Stomach smooth muscle (tissue), 2 donors: ENCODE data around the gene RTL5.
A peak's percentile ranks its signal among the peaks of the same experiment; 100 is the strongest.

Source experiments
- H3K27ac ChIP-seq: one replicate; pipeline ENCODE4 v1.7.0; 2013; ENCODE audit warnings: mild to moderate bottlenecking, low read length, inconsistent platforms
- H3K27me3 ChIP-seq, 2 donors: one replicate each; pipeline ENCODE4 v1.7.0; 2013; ENCODE audit warnings: low read length in 2 of 2; ENCODE audit not compliant: insufficient read depth in 2 of 2, control insufficient read depth in 1 of 2
- H3K36me3 ChIP-seq, 2 donors: one replicate each; pipeline ENCODE4 v1.7.0; 2013; ENCODE audit warnings: low read length in 2 of 2; ENCODE audit not compliant: control insufficient read depth in 2 of 2, insufficient read depth in 2 of 2
- H3K4me1 ChIP-seq: one replicate; pipeline ENCODE4 v1.7.0; 2013; ENCODE audit warnings: low read length; ENCODE audit not compliant: control insufficient read depth, insufficient read depth
- H3K4me3 ChIP-seq, 2 donors: one replicate each; pipeline ENCODE4 v1.7.0; 2013; ENCODE audit warnings: low read length in 2 of 2
- H3K9ac ChIP-seq, 2 donors: one replicate each; pipeline ENCODE4 v1.7.0; 2013; ENCODE audit warnings: low read length in 2 of 2, mild to moderate bottlenecking in 1 of 2
- H3K9me3 ChIP-seq, 2 donors: one replicate each; pipeline ENCODE4 v1.7.0; 2013; ENCODE audit warnings: low read length in 2 of 2; ENCODE audit not compliant: control insufficient read depth in 2 of 2
- donor health status: healthy.
- donor health status: Pancreatic carcinoma.

RTL5 gene

GRCh38 chrX:72122621-72123337, 8.9 kb downstream of the RTL5 start:
- peaks cover 0 to 16% of the 10 kb centered on the region in 2 donors for H3K27me3 ChIP-seq
- H3K27ac ChIP-seq = peak overlapping the region; percentile 74
- H3K9me3 ChIP-seq = no peaks in the 10 kb centered on the region
- no peaks in the 10 kb centered on the region for H3K36me3 ChIP-seq
- peaks cover 51% of the 10 kb centered on the region for H3K4me1 ChIP-seq
- H3K9ac ChIP-seq = no peak overlapping the region
- no peak overlapping the region for H3K4me3 ChIP-seq

GRCh38 chrX:72121383-72121782, 10.3 kb downstream of the RTL5 start:
- Histone ChIP-seq H3K4me1 (peaks cover 47% of the 10 kb centered on the region), H3K4me3 (peak overlapping the region in 1 of 2 donors; percentile 5), H3K27me3 (peaks cover 0 to 14% of the 10 kb centered on the region in 2 donors), H3K9ac (peak overlapping the region in 1 of 2 donors; percentile 52), H3K9me3 (no peaks in the 10 kb centered on the region), H3K27ac (peak overlapping the region; percentile 77), H3K36me3 (no peaks in the 10 kb centered on the region)

GRCh38 chrX:72120837-72121236, 10.9 kb downstream of the RTL5 start:
- Histone ChIP-seq H3K4me1 (peaks cover 42% of the 10 kb centered on the region), H3K9me3 (no peaks in the 10 kb centered on the region), H3K9ac (peak overlapping the region in 1 of 2 donors; percentile 52), H3K27ac (peak overlapping the region; percentile 77), H3K36me3 (no peaks in the 10 kb centered on the region), H3K27me3 (peaks cover 0 to 12% of the 10 kb centered on the region in 2 donors), H3K4me3 (peak overlapping the region in 1 of 2 donors; percentile 5)

- Histone ChIP-seq H3K27me3 (peaks cover 0 to 3% of the 10 kb centered on the region in 2 donors), H3K9me3 (no peaks in the 10 kb centered on the region), H3K4me3 (no peak overlapping the region), H3K9ac (no peak overlapping the region), H3K4me1 (peaks cover 26% of the 10 kb centered on the region), H3K36me3 (no peaks in the 10 kb centered on the region), H3K27ac (no peak overlapping the region)
These were observed 14.0 kb downstream of the RTL5 start for GRCh38 chrX:72117636-72118210.

GRCh38 chrX:72115380-72115779, 16.3 kb downstream of the RTL5 start:
- H3K9ac ChIP-seq = no peak overlapping the region
- no peak overlapping the region for H3K4me3 ChIP-seq
- H3K27me3 ChIP-seq = no peaks in the 10 kb centered on the region
- H3K27ac ChIP-seq = no peak overlapping the region
- peaks cover 14% of the 10 kb centered on the region for H3K4me1 ChIP-seq
- H3K9me3 ChIP-seq = no peaks in the 10 kb centered on the region
- no peaks in the 10 kb centered on the region for H3K36me3 ChIP-seq

DNA sequence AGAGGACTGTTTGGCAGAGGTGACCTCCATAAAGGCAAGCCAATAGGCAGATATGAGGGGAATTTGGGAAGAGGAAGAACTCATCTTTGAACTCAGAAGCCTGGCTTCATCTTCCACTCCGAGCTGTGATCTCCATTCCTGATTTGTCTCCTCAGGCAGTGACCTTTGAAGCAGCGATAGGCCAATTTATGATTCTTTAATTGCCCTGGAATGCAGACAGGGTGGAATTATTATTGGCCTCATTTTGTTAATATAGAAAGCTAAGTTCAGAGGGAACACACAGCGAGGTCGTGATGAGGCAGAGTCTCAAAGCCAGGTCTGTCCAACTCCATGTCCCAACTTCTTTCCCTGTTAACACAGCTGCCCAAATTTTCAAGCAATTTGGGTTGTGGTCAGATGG, 16.9 kb downstream of the RTL5 start:
- Histone ChIP-seq H3K4me3 (no peak overlapping the region), H3K27me3 (no peaks in the 10 kb centered on the region), H3K9ac (no peak overlapping the region), H3K4me1 (peaks cover 14% of the 10 kb centered on the region), H3K9me3 (no peaks in the 10 kb centered on the region), H3K27ac (no peak overlapping the region), H3K36me3 (no peaks in the 10 kb centered on the region)

DNA sequence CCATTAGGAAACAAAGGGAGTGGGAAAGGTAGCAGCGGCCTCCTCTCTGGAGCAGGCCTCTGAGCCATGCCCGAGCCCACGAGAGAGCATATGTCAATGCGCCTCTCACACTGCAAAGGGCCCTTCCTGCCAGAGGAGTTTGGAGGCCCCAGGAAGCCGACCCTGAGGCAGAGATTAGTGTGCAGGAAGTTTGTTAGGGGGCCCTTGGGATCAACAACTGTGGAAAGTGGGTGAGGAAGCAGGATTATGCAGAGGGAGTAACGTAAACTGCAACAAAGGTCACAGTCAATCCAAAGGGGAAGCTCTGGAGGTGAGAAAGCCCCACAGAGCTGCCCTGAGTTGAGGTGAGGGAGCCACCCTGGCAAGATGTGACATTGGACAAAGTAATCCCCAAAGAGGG, 17.4 kb downstream of the RTL5 start:
- Histone ChIP-seq H3K9me3 (no peaks in the 10 kb centered on the region), H3K36me3 (no peaks in the 10 kb centered on the region), H3K27me3 (no peaks in the 10 kb centered on the region), H3K27ac (no peak overlapping the region), H3K4me1 (peaks cover 14% of the 10 kb centered on the region), H3K9ac (no peak overlapping the region), H3K4me3 (no peak overlapping the region)

GRCh38 chrX:72113461-72113860, 18.3 kb downstream of the RTL5 start:
- Histone ChIP-seq H3K36me3 (no peaks in the 10 kb centered on the region), H3K27me3 (peaks cover 0 to 3% of the 10 kb centered on the region in 2 donors), H3K4me1 (peaks cover 14% of the 10 kb centered on the region), H3K9me3 (no peaks in the 10 kb centered on the region), H3K9ac (no peak overlapping the region), H3K27ac (no peak overlapping the region), H3K4me3 (no peak overlapping the region)

DNA sequence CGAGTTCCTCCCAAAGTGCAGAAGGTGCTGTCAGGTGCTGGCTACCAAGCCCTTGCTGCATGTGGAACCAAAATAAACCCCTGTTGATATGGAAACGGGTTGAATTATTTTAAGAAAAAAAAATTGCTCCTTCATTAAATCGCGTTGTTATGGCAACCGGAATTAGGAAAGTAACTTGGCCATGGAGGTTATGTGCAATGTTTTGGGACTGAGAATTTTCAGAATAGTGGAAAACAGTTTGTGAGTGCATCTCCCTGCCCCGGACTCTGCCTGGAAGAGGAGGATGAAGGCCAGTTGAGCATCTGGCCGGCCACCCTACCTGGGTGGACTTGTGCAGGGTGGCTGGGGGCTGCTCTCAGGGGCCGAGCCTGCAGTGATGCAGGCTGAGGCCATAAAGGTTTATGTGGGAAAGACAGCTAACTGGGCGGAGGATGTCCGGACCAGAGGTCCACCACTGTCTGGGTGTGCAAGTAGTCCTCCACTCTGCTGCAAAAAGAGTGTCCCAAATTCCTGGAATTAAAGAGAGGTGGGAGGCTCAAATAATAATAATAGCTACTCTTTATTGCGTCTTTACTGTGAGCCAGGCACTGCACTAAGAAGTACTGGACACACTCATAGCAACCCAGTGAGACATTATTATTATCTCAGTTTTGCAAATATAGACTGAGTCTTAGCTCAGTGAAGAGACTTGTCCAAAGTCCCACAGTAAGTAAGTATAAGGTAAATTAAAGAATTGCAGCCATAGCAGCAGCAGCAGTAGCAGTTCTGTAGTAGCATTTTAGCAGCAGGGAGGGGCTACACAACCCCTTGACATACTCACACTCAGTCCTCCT, 20.6 kb downstream of the RTL5 start:
- Histone ChIP-seq H3K9ac (no peak overlapping the region), H3K9me3 (no peaks in the 10 kb centered on the region), H3K4me1 (peaks cover 14% of the 10 kb centered on the region), H3K4me3 (no peak overlapping the region), H3K27ac (no peak overlapping the region), H3K27me3 (peaks cover 0 to 10% of the 10 kb centered on the region in 2 donors), H3K36me3 (no peaks in the 10 kb centered on the region)

DNA sequence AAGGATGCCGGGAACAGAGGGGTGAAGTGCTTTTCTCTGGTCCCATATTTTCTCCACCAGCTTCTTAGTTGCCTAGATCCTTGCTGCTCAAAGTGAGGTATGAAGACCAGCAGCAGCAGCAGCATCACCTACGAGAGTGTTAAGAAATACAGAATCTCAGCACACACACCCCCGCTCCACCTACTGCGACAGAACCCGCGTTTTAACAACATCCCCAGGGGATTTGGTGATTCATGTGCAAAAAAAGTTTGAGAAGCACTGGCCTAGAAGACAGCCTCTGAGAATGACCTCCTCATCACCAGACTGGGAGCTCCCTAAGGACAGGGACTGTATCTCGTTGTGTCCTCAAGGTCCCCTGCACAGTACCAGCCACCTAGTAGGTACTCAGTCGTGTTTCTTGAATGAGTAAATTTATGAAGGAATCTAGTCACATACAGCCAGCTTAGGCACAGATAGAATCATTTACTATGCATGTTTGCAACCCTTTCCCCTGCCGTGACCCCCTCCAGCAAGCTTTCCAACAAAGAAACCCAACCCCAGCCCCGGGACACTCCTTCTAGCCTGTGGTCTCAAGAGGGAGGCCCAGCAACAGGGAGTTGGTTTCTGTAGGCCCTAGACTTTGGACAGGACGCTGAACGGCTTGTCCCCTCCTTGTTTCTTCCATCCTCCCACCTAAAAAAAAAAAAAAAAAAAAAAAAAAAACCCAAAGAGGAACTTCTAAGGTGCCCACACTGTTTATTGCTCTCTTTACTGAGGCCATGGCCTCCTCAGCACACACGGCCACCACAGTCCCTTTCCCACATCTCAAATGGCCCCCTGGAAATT, 21.5 kb downstream of the RTL5 start:
- Histone ChIP-seq H3K4me1 (peaks cover 14% of the 10 kb centered on the region), H3K36me3 (no peaks in the 10 kb centered on the region), H3K9ac (no peak overlapping the region), H3K27me3 (peaks cover 0 to 11% of the 10 kb centered on the region in 2 donors), H3K4me3 (no peak overlapping the region), H3K9me3 (no peaks in the 10 kb centered on the region), H3K27ac (no peak overlapping the region)
